ENCODE measurements around the gene KNTC1. TPM values are rescaled to one million over a fixed set of nuclear protein-coding genes. Genes with fewer than 3 reads are reported as not detected.

Gene KNTC1
- total and polyA plus RNA-seq, 11 donors = 2.1 to 10.4 (median 2.8) TPM

DNA sequence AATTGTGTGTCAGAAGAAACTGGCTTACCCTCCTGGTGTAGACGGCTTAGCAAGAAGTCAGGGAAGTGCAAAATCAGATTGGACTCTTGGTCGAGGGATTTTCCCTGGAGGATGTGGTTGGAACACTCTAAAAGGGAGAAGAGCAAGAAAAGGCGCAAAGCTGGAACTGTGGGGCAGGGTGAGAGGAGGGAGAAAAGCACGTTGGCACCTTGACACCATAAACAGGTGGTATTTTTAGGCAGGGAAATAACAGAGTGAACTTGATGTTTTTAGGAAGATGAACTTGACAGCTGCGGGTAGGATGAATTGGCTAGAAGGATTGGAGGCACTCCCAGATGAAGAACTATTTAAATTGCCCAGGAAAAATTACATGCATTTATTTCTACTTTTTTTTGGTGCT lies 108.4 kb downstream of the KNTC1 start:
- intact Hi-C loops (cut with DNase I) = loop anchor here in 7 of 10 donors (5.0 kb wide), 2 partner anchors 117 to 317 kb away; partner anchors contain the start of gene DENR (in 6 of the 7)
- no peaks in the 10 kb centered on the region for H3K9me3 ChIP-seq
- H3K4me1 ChIP-seq = no peaks in the 10 kb centered on the region
- ATAC-seq = no peak
- no peak overlapping the region for H3K4me3 ChIP-seq
- 82 to 88% (median 84%) methylated on average over 5 of the region's 5 CpGs for WGBS, 4 donors
- H3K27me3 ChIP-seq = no peaks in the 10 kb centered on the region
- no peak overlapping the region for H3K27ac ChIP-seq
- no peak for TF ChIP-seq POLR2A (IDR thresholded peaks at IDR 0.05)
- TF ChIP-seq, protein P1, sequence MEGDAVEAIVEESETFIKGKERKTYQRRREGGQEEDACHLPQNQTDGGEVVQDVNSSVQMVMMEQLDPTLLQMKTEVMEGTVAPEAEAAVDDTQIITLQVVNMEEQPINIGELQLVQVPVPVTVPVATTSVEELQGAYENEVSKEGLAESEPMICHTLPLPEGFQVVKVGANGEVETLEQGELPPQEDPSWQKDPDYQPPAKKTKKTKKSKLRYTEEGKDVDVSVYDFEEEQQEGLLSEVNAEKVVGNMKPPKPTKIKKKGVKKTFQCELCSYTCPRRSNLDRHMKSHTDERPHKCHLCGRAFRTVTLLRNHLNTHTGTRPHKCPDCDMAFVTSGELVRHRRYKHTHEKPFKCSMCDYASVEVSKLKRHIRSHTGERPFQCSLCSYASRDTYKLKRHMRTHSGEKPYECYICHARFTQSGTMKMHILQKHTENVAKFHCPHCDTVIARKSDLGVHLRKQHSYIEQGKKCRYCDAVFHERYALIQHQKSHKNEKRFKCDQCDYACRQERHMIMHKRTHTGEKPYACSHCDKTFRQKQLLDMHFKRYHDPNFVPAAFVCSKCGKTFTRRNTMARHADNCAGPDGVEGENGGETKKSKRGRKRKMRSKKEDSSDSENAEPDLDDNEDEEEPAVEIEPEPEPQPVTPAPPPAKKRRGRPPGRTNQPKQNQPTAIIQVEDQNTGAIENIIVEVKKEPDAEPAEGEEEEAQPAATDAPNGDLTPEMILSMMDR (IDR thresholded peaks at IDR 0.05) = no peak
- no peak for DNase-seq
- peaks cover 0 to 4% (median 0%) of the 10 kb centered on the region in 9 donors for H3K36me3 ChIP-seq

- 88 to 91% (median 89%) methylated on average over 7 of the region's 7 CpGs for WGBS, 4 donors
- Histone ChIP-seq H3K27me3 (no peaks in the 10 kb centered on the region), H3K4me3 (no peak overlapping the region), H3K36me3 (no peaks in the 10 kb centered on the region), H3K9me3 (no peaks in the 10 kb centered on the region), H3K27ac (no peak overlapping the region), H3K4me1 (no peaks in the 10 kb centered on the region)
- ATAC-seq (no peak), DNase-seq (no peak)
- intact Hi-C loops (cut with DNase I) = no loop called here
- TF ChIP-seq, protein P1 (IDR thresholded peaks at IDR 0.05) = no peak
- no peak for TF ChIP-seq POLR2A (IDR thresholded peaks at IDR 0.05)
Observed at GRCh38 chr12:122643207-122643805, 116.3 kb downstream of the KNTC1 start.

GRCh38 chr12:122646517-122647217 lies 119.6 kb downstream of the KNTC1 start:
- ATAC-seq = no peak

More at GRCh38 chr12:122646517-122647217, 119.6 kb downstream of the KNTC1 start:
- intact Hi-C loops (cut with DNase I) = no loop called here
- peaks cover 0 to 12% (median 0%) of the 10 kb centered on the region in 12 donors for H3K4me1 ChIP-seq
- WGBS, 4 donors = 65 to 79% (median 75%) methylated on average over 8 of the region's 8 CpGs
- no peaks in the 10 kb centered on the region for H3K36me3 ChIP-seq
- DNase-seq = no peak
- no peak overlapping the region for H3K27ac ChIP-seq
- H3K9me3 ChIP-seq = no peaks in the 10 kb centered on the region
- TF ChIP-seq, protein P1 (IDR thresholded peaks at IDR 0.05) = no peak
- no peak for TF ChIP-seq POLR2A (IDR thresholded peaks at IDR 0.05)
- no peak overlapping the region for H3K4me3 ChIP-seq
- H3K27me3 ChIP-seq = no peaks in the 10 kb centered on the region

Data from heart left ventricle (tissue), 16 donors.